Esophagus muscularis mucosa (tissue), 4 donors: ENCODE results near the gene IL20RA.

Source experiments
- EP300 ChIP-seq: sonication (generic); formaldehyde crosslinking; IDR thresholded peaks from one replicate; pipeline ENCODE4 v1.6.1; 2017; ENCODE audit warnings: antibody characterized with exemption
- POLR2A ChIP-seq: fragments of 450-650 bp; IDR thresholded peaks from one replicate; pipeline ENCODE4 v1.6.1; 2017; ENCODE audit warnings: antibody characterized with exemption, moderate library complexity, mild to moderate bottlenecking, low read depth
- POLR2AphosphoS5 ChIP-seq, 2 donors: sonication (generic); formaldehyde crosslinking; IDR thresholded peaks; one replicate each; pipeline ENCODE4 v1.6.1; 2017; ENCODE audit warnings: antibody characterized with exemption in 2 of 2
- TF ChIP-seq, protein P1 (sequence below), 3 experiments: fragments of 200-600 bp in 2 of 3; fragments of 450-650 bp in 1 of 3; sonication (generic) in 2 of 3; IDR thresholded peaks; one replicate each; pipeline ENCODE4 v1.5.1; 2017 to 2019; ENCODE audit warnings: antibody characterized with exemption in 3 of 3, mild to moderate bottlenecking in 2 of 3, moderate library complexity in 1 of 3

DNA sequence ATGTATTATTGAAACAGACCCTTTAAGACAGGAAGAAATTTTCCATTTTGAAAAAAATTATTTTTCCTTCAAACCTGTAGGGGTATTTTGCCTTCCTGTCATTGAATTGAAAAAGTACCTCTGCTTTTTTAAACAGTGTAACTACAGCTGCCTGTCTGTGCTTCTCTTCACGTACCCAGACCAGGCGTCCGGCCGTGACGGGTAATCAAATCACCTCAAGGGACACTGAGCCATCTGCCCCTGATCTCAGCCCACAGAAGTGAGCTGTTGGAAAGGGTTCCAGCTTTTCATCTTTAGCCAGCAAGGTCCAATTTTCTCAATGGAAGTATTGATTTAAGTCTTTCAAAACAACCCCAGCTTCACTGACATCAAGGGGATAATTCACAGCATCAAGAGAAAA is 64.7 kb downstream of the IL20RA start:
- TF ChIP-seq, protein P1, sequence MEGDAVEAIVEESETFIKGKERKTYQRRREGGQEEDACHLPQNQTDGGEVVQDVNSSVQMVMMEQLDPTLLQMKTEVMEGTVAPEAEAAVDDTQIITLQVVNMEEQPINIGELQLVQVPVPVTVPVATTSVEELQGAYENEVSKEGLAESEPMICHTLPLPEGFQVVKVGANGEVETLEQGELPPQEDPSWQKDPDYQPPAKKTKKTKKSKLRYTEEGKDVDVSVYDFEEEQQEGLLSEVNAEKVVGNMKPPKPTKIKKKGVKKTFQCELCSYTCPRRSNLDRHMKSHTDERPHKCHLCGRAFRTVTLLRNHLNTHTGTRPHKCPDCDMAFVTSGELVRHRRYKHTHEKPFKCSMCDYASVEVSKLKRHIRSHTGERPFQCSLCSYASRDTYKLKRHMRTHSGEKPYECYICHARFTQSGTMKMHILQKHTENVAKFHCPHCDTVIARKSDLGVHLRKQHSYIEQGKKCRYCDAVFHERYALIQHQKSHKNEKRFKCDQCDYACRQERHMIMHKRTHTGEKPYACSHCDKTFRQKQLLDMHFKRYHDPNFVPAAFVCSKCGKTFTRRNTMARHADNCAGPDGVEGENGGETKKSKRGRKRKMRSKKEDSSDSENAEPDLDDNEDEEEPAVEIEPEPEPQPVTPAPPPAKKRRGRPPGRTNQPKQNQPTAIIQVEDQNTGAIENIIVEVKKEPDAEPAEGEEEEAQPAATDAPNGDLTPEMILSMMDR (IDR thresholded peaks at IDR 0.05): no peak
- TF ChIP-seq POLR2A (no peak), EP300 (no peak), POLR2AphosphoS5 (IDR thresholded peaks at IDR 0.05) (no peak)
